Measurements from ENCODE around the gene RIGI. TPM values are rescaled to one million over a fixed set of nuclear protein-coding genes. Genes with fewer than 3 reads are reported as not detected.
A peak's percentile ranks its signal among the peaks of the same experiment; 100 is the strongest.

RIGI gene
- total and polyA plus RNA-seq, 9 of the 15 experiments (the other 6 are each of a cell fraction or from before 2014, with no cell fraction given), result 0.27 to 1.1 (median 0.54) TPM

DNA sequence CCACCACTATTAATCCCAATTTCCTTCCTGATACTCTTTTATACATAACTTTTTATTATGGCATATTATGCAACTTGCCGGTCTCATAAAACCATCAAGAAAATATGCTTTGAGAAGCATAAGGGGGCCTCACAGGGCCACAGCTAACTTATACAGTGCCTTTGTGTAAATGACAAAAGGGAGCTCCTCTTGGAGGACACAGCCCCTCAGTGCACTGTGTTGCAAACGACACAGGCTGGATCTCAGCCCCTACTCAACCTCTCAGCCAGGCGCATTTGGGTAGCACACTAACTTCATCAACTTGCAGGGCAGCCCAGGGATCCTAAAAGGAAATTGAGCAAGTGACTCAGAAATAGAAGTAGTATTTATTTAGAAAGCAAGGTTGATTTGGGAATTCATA, 35.4 kb downstream of the RIGI start (continued):
- TF ChIP-seq SP2 (IDR thresholded peaks at IDR 0.05; ENCODE audit: extremely low read depth, low read depth, low read length, poor library complexity, severe bottlenecking), result no peak

DNA sequence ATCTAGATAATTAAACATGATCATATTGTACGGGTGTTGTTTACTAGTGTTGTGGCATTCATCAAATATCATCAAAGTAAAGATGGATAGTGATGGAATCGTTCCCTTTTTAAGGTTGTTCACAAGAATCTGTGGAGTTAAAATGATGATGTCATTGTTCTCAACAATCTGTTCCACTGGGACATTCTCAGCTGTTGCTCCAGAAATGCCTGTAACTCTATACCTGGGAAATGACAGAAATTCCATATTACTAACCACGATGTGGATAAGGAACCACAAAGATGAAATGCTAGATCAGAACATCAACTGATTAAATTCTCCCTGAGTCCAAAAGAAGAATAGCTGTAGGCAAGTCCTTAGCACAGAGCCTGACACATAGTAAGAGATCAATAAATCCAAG, 38.0 kb downstream of the RIGI start:
- H2AFZ ChIP-seq (ENCODE audit: low read depth, low read length), result no peak overlapping the region
- ATAC-seq (no peak), DNase-seq (ENCODE audit: extremely low read depth in 1 of 4, low spot score in 3 of 4) (no peak), FAIRE-seq (no peak)
- intact Hi-C loops (cut with micrococcal nuclease), result no loop called here
- WGBS (ENCODE audit: insufficient coverage, low coverage, missing lambda C conversion rate), result 3% methylated on average over 3 of the region's 3 CpGs
- no peak overlapping the region for H3K4me3 ChIP-seq
- H3K36me3 ChIP-seq (ENCODE audit: control insufficient read depth, insufficient read depth, low read length), result no peaks in the 10 kb centered on the region
- POLR2A ChIA-PET, result interaction anchor here (0.5 to 0.7 kb wide), 2 partner anchors 23 to 47 kb away, joined by 3 read pairs; no protein-coding TSS in a partner anchor
- no peak overlapping the region for H3K27ac ChIP-seq (ENCODE audit: extremely low read depth, low read depth, low read length)
- no peaks in the 10 kb centered on the region for H3K9me3 ChIP-seq (replicated peaks; ENCODE audit: control insufficient read depth, insufficient read depth, low read depth, low read length)
- H3K4me2 ChIP-seq (ENCODE audit: insufficient read depth, low read length), result no peak overlapping the region
- no peaks in the 10 kb centered on the region for H3K4me1 ChIP-seq (replicated peaks in 1 of 2; ENCODE audit: control insufficient read depth in 2 of 2, insufficient read depth in 2 of 2, low read length in 2 of 2)
- no peaks in the 10 kb centered on the region for H4K20me1 ChIP-seq (replicated peaks; ENCODE audit: control insufficient read depth, insufficient read depth, low read length)
- H3K9ac ChIP-seq (ENCODE audit: insufficient read depth in 1 of 2, low read depth in 2 of 2, low read length in 2 of 2), result no peak overlapping the region
- BruUV-seq (replicated peaks), result no TSS peak
- no peaks in the 10 kb centered on the region for H3K79me2 ChIP-seq (ENCODE audit: control insufficient read depth, insufficient read depth, low read length)
- H3K9me1 ChIP-seq (ENCODE audit: control insufficient read depth, insufficient read depth, low read length), result no peaks in the 10 kb centered on the region
- CTCF ChIA-PET (ENCODE audit: low intra/inter-chr PET ratio), result no interaction called here
- no peaks in the 10 kb centered on the region for H3K27me3 ChIP-seq (ENCODE audit: control insufficient read depth in 2 of 2, insufficient read depth in 2 of 2, low read length in 2 of 2)
- in situ Hi-C loops (cut with MboI), result no loop called here
- TF ChIP-seq ZNF584 (CRISPR knock-in tag; IDR thresholded peaks at IDR 0.05; ENCODE audit: low read depth) (no peak), EHMT2 (IDR thresholded peaks at IDR 0.05) (no peak), RHOXF2B (CRISPR knock-in tag; conservative IDR thresholded peaks at IDR 0.05) (no peak), HNRNPK (IDR thresholded peaks at IDR 0.05; ENCODE audit: low read depth, low read length, poor library complexity, severe bottlenecking) (no peak)
- TF ChIP-seq, protein P1, sequence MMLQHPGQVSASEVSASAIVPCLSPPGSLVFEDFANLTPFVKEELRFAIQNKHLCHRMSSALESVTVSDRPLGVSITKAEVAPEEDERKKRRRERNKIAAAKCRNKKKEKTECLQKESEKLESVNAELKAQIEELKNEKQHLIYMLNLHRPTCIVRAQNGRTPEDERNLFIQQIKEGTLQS (IDR thresholded peaks at IDR 0.05), result peak; percentile 50; the same call in 1 of the 2 replicates
- TF ChIP-seq, protein P1 (CRISPR knock-in tag; conservative IDR thresholded peaks at IDR 0.05), result no peak
- TF ChIP-seq, protein P2, sequence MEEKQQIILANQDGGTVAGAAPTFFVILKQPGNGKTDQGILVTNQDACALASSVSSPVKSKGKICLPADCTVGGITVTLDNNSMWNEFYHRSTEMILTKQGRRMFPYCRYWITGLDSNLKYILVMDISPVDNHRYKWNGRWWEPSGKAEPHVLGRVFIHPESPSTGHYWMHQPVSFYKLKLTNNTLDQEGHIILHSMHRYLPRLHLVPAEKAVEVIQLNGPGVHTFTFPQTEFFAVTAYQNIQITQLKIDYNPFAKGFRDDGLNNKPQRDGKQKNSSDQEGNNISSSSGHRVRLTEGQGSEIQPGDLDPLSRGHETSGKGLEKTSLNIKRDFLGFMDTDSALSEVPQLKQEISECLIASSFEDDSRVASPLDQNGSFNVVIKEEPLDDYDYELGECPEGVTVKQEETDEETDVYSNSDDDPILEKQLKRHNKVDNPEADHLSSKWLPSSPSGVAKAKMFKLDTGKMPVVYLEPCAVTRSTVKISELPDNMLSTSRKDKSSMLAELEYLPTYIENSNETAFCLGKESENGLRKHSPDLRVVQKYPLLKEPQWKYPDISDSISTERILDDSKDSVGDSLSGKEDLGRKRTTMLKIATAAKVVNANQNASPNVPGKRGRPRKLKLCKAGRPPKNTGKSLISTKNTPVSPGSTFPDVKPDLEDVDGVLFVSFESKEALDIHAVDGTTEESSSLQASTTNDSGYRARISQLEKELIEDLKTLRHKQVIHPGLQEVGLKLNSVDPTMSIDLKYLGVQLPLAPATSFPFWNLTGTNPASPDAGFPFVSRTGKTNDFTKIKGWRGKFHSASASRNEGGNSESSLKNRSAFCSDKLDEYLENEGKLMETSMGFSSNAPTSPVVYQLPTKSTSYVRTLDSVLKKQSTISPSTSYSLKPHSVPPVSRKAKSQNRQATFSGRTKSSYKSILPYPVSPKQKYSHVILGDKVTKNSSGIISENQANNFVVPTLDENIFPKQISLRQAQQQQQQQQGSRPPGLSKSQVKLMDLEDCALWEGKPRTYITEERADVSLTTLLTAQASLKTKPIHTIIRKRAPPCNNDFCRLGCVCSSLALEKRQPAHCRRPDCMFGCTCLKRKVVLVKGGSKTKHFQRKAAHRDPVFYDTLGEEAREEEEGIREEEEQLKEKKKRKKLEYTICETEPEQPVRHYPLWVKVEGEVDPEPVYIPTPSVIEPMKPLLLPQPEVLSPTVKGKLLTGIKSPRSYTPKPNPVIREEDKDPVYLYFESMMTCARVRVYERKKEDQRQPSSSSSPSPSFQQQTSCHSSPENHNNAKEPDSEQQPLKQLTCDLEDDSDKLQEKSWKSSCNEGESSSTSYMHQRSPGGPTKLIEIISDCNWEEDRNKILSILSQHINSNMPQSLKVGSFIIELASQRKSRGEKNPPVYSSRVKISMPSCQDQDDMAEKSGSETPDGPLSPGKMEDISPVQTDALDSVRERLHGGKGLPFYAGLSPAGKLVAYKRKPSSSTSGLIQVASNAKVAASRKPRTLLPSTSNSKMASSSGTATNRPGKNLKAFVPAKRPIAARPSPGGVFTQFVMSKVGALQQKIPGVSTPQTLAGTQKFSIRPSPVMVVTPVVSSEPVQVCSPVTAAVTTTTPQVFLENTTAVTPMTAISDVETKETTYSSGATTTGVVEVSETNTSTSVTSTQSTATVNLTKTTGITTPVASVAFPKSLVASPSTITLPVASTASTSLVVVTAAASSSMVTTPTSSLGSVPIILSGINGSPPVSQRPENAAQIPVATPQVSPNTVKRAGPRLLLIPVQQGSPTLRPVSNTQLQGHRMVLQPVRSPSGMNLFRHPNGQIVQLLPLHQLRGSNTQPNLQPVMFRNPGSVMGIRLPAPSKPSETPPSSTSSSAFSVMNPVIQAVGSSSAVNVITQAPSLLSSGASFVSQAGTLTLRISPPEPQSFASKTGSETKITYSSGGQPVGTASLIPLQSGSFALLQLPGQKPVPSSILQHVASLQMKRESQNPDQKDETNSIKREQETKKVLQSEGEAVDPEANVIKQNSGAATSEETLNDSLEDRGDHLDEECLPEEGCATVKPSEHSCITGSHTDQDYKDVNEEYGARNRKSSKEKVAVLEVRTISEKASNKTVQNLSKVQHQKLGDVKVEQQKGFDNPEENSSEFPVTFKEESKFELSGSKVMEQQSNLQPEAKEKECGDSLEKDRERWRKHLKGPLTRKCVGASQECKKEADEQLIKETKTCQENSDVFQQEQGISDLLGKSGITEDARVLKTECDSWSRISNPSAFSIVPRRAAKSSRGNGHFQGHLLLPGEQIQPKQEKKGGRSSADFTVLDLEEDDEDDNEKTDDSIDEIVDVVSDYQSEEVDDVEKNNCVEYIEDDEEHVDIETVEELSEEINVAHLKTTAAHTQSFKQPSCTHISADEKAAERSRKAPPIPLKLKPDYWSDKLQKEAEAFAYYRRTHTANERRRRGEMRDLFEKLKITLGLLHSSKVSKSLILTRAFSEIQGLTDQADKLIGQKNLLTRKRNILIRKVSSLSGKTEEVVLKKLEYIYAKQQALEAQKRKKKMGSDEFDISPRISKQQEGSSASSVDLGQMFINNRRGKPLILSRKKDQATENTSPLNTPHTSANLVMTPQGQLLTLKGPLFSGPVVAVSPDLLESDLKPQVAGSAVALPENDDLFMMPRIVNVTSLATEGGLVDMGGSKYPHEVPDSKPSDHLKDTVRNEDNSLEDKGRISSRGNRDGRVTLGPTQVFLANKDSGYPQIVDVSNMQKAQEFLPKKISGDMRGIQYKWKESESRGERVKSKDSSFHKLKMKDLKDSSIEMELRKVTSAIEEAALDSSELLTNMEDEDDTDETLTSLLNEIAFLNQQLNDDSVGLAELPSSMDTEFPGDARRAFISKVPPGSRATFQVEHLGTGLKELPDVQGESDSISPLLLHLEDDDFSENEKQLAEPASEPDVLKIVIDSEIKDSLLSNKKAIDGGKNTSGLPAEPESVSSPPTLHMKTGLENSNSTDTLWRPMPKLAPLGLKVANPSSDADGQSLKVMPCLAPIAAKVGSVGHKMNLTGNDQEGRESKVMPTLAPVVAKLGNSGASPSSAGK (IDR thresholded peaks at IDR 0.05), result no peak
